Testis (tissue), 5 donors: ENCODE results near the gene TAAR8. TPM values are rescaled to one million over a fixed set of nuclear protein-coding genes. Genes with fewer than 3 reads are reported as not detected.

Experiments
- DNase-seq: peaks from one replicate; pipeline ENCODE4 v3.0.0-alpha.2; 2019
- H3K27ac ChIP-seq, 2 donors: fragments of 200-600 bp; sonication (generic); one replicate each; pipeline ENCODE4 v1.5.1; 2019
- H3K27me3 ChIP-seq: fragments of 200-600 bp; sonication (generic); one replicate; pipeline ENCODE4 v1.5.1; 2019
- H3K36me3 ChIP-seq: fragments of 200-600 bp; sonication (generic); one replicate; pipeline ENCODE4 v1.5.1; 2017; ENCODE audit warnings: low read depth; ENCODE audit errors: missing control alignments
- H3K4me1 ChIP-seq: fragments of 200-600 bp; sonication (generic); one replicate; pipeline ENCODE4 v1.5.1; 2019
- H3K4me3 ChIP-seq, 2 donors: fragments of 200-600 bp; sonication (generic); one replicate each; pipeline ENCODE4 v1.5.1; 2017 to 2019
- H3K9me3 ChIP-seq: fragments of 200-600 bp; sonication (generic); one replicate; pipeline ENCODE4 v1.5.1; 2017
- CTCF ChIP-seq, 3 experiments: fragments of 450-650 bp in 2 of 3; fragments of 200-600 bp in 1 of 3; sonication (generic) in 1 of 3; IDR thresholded peaks; one replicate each; pipeline ENCODE4 v1.5.1; 2016 to 2019; ENCODE audit warnings: antibody characterized with exemption in 3 of 3, mild to moderate bottlenecking in 2 of 3, moderate library complexity in 1 of 3
- POLR2A ChIP-seq: fragments of 450-650 bp; IDR thresholded peaks from one replicate; pipeline ENCODE4 v1.6.1; 2017; ENCODE audit warnings: antibody characterized with exemption, mild to moderate bottlenecking, moderate library complexity
- WGBS, 2 donors: methylation state at CpG; one replicate each; pipeline ENCODE4 v1.1.5; 2018; 5-methylcytosine and 5-hydroxymethylcytosine counted together
- intact Hi-C: fragments of 100-400 bp; cut with DNase I; formaldehyde crosslinking; loops from one replicate; pipeline ENCODE4 v1.15.1; 2023; ENCODE audit warnings: low total_unique reads
- long read RNA-seq, 2 donors: transcript quantifications; one replicate each; lab custom pipeline, GENCODE V29; 2026
- polyA plus RNA-seq: library from polyadenylated mRNA; stranded (reverse); fragments of 350-450 nt; fragmentation: Illumina TruSeq; extraction: RNeasy Lipid Tissue Mini Kit (QIAGEN cat#74804); gene quantifications from one replicate; pipeline ENCODE4 v1.2.3, GENCODE V29; 2014; ENCODE audit warnings: low read depth, low replicate concordance; ENCODE audit not compliant: insufficient read depth
- total RNA-seq, 2 donors: library from RNA; depleted of rRNA; stranded (reverse); fragments of >200 nt; gene quantifications; one replicate each; pipeline ENCODE4 v1.2.3, GENCODE V29; 2016

The TAAR8 gene
- total RNA-seq (not detected), polyA plus RNA-seq (not detected)
- long read RNA-seq, donor 1, result 0 reads
- long read RNA-seq, donor 2, result 0 reads

- Histone ChIP-seq H3K27ac (no peak within 1 kb of the TSS), H3K27me3 (no peaks in the 10 kb centered on the region), H3K9me3 (no peaks in the 10 kb centered on the region), H3K4me1 (no peaks in the 10 kb centered on the region), H3K4me3 (no peak within 1 kb of the TSS), H3K36me3 (no peaks in the 10 kb centered on the region)
- WGBS, 2 donors, result 90 to 96% methylated on average over 2 of the region's 2 CpGs
- DNase-seq, result no peak
- TF ChIP-seq CTCF (IDR thresholded peaks at IDR 0.05), result no peak
- TF ChIP-seq POLR2A, result no peak
- intact Hi-C loops, result no loop called here
These were observed at the start of gene TAAR8 for GRCh38 chr6:132552372-132552771. TAAR8 (plus strand) TSS chr6:132552672; CDS start chr6:132552693, 21 bp downstream.

GRCh38 chr6:132504757-132505156 lies 47.7 kb upstream of the TAAR8 start:
- 88 to 92% methylated on average over 5 of the region's 5 CpGs for WGBS, 2 donors
- Histone ChIP-seq H3K27ac (no peak overlapping the region), H3K36me3 (no peaks in the 10 kb centered on the region), H3K4me1 (no peaks in the 10 kb centered on the region), H3K9me3 (no peaks in the 10 kb centered on the region), H3K4me3 (no peak overlapping the region), H3K27me3 (no peaks in the 10 kb centered on the region)
- intact Hi-C loops, result no loop called here
- no peak for TF ChIP-seq POLR2A
- TF ChIP-seq CTCF (IDR thresholded peaks at IDR 0.05), result no peak
- no peak for DNase-seq

DNA sequence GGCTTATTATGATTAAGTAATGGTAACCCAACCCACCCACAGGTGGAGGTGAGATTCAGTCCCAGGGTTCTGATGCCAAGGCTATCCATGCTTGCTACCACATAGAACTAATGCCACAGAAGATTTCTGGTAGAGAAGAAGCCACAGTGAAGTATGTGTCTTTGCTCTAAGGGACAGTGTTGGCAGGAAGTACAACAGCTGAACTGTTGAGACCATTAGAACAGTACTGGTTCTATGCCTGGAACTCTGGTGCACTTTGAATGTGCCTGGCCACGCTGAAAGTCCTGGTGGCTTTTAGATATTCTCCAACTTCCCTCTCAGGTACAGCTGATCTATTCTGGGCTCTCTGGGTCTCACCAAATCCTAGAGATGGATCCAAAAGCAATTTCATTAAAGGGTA lies 47.3 kb upstream of the TAAR8 start:
- H3K27ac ChIP-seq, result no peak overlapping the region
- H3K36me3 ChIP-seq, result no peaks in the 10 kb centered on the region
- no peaks in the 10 kb centered on the region for H3K9me3 ChIP-seq
- no peak for TF ChIP-seq POLR2A
- no peak for TF ChIP-seq CTCF (IDR thresholded peaks at IDR 0.05)
- intact Hi-C loops, result no loop called here
- H3K27me3 ChIP-seq, result no peaks in the 10 kb centered on the region
- DNase-seq, result no peak
- no peaks in the 10 kb centered on the region for H3K4me1 ChIP-seq
- 89 to 94% methylated on average over 1 of the region's 1 CpG for WGBS, 2 donors
- no peak overlapping the region for H3K4me3 ChIP-seq

DNA sequence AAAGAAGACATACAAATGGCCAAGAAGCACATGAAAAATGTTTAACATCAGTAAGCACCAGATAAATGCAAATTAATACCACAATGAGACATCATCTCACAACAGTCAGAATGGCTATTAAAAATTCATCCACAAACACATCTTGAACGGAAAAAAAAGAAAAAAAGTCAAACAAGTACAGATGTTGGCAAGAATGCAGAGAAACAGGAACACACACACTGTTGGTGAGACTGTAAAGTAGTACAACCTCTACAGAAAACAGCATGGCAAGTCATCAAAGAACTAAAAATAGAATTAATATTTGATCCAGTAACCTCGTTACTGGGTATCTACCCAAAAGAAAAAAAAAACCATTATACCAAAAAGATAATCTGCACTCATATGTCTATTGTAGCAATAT lies 46.0 kb upstream of the TAAR8 start:
- Histone ChIP-seq H3K9me3 (no peaks in the 10 kb centered on the region), H3K4me1 (peaks cover 7% of the 10 kb centered on the region), H3K27ac (no peak overlapping the region), H3K27me3 (no peaks in the 10 kb centered on the region), H3K36me3 (no peaks in the 10 kb centered on the region), H3K4me3 (no peak overlapping the region)
- intact Hi-C loops, result no loop called here
- no peak for TF ChIP-seq POLR2A
- TF ChIP-seq CTCF (IDR thresholded peaks at IDR 0.05), result no peak
- no peak for DNase-seq
- 36 to 53% methylated on average over 2 of the region's 2 CpGs for WGBS, 2 donors
